Breast epithelium (tissue), 4 donors: ENCODE results near the gene DCANP1. TPM values are rescaled to one million over a fixed set of nuclear protein-coding genes. Genes with fewer than 3 reads are reported as not detected.

Experiments used
- DNase-seq, 2 donors: peaks; one replicate each; pipeline ENCODE4 v3.0.0-alpha.2; 2019; ENCODE audit warnings: low spot score in 2 of 2
- H3K27ac ChIP-seq, 2 donors: fragments of 200-600 bp; sonication (generic) in 1 of 2; one replicate each; pipeline ENCODE4 v1.5.1; 2016 to 2019; ENCODE audit warnings: mild to moderate bottlenecking in 1 of 2
- H3K27me3 ChIP-seq, 2 donors: fragments of 200-600 bp; sonication (generic) in 1 of 2; one replicate each; pipeline versions ENCODE4 v1.5.1 to v1.6.0; 2017 to 2019; ENCODE audit warnings: control low read depth in 1 of 2, mild to moderate bottlenecking in 1 of 2
- H3K36me3 ChIP-seq: fragments of 200-600 bp; one replicate; pipeline ENCODE4 v1.5.1; 2019
- H3K4me1 ChIP-seq, 2 donors: fragments of 200-600 bp; sonication (generic); one replicate each; pipeline ENCODE4 v1.5.1; 2016 to 2019; ENCODE audit warnings: control low read depth in 1 of 2
- H3K4me3 ChIP-seq, 3 donors: fragments of 200-600 bp; sonication (generic); 1 replicate in 2 of 3; 2 replicates in 1 of 3; pipeline ENCODE4 v1.5.1; 2016 to 2019; ENCODE audit warnings: mild to moderate bottlenecking in 3 of 3, moderate library complexity in 2 of 3
- H3K9me3 ChIP-seq, 2 donors: fragments of 200-600 bp; sonication (generic) in 1 of 2; one replicate each; pipeline ENCODE4 v1.5.1; 2016 to 2019; ENCODE audit warnings: control low read depth in 1 of 2
- POLR2A ChIP-seq: fragments of 450-650 bp; IDR thresholded peaks from one replicate; pipeline ENCODE4 v1.6.1; 2016; ENCODE audit warnings: antibody characterized with exemption, mild to moderate bottlenecking, moderate library complexity
- POLR2AphosphoS5 ChIP-seq, 3 donors: sonication (generic); formaldehyde crosslinking; IDR thresholded peaks; one replicate each; pipeline ENCODE4 v1.6.1; 2017; ENCODE audit warnings: antibody characterized with exemption in 3 of 3
- intact Hi-C: fragments of 100-400 bp; cut with DNase I; formaldehyde crosslinking; loops from one replicate; pipeline ENCODE4 v1.15.1; 2023; ENCODE audit warnings: low total_unique reads
- total RNA-seq, 3 donors: library from RNA; depleted of rRNA; stranded (reverse); fragments of >200 nt; gene quantifications; one replicate each; pipeline ENCODE4 v1.1.0, GENCODE V29; 2016
- TF ChIP-seq, protein P1 (sequence below), 3 donors: fragments of 450-650 bp; IDR thresholded peaks; one replicate each; pipeline ENCODE4 v1.5.1; 2016 to 2017; ENCODE audit warnings: antibody characterized with exemption in 3 of 3, mild to moderate bottlenecking in 3 of 3, moderate library complexity in 3 of 3

Gene DCANP1
- total RNA-seq, 3 donors from 2014 or later = not detected

DNA sequence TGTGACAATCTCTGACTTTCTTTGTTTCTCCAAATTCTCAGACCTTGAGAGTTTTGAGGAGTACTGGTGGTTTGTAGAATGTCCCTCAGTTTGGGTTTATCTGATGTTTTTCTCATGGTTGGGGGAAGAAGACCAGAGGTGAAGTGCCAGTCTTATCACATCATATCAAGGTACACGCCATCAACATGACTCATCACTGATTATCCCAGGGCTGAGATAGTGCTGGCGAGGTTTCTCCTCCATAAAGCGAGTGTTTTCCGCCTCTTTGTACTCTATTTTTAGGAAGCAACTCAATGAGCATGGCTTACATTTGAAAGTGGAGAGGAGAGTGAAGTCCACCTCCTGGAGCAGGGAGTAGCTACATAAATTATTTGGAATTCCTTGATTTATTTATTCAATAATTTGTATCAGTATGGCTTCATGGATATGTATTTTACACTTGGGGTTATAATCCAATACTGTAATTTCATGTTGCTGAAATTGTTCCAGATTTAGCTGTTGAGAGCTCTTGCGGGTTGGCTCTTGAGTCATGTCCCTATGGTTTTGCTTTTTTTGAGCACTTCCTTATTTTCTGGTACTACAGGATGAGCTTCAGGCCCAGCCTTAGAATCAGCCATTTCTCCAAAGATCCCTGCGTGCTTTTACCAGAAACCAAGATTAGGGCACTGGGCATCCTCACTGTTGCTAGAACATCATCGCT, 23.9 kb downstream of the DCANP1 start:
- Histone ChIP-seq H3K36me3 (no peaks in the 10 kb centered on the region), H3K4me3 (no peak overlapping the region), H3K27ac (no peak overlapping the region), H3K27me3 (no peaks in the 10 kb centered on the region), H3K9me3 (peaks cover 0 to under 1% of the 10 kb centered on the region in 2 donors), H3K4me1 (no peaks in the 10 kb centered on the region)
- no peak for DNase-seq
- no peak for TF ChIP-seq POLR2A
- TF ChIP-seq POLR2AphosphoS5 (IDR thresholded peaks at IDR 0.05) = no peak
- TF ChIP-seq, protein P1, sequence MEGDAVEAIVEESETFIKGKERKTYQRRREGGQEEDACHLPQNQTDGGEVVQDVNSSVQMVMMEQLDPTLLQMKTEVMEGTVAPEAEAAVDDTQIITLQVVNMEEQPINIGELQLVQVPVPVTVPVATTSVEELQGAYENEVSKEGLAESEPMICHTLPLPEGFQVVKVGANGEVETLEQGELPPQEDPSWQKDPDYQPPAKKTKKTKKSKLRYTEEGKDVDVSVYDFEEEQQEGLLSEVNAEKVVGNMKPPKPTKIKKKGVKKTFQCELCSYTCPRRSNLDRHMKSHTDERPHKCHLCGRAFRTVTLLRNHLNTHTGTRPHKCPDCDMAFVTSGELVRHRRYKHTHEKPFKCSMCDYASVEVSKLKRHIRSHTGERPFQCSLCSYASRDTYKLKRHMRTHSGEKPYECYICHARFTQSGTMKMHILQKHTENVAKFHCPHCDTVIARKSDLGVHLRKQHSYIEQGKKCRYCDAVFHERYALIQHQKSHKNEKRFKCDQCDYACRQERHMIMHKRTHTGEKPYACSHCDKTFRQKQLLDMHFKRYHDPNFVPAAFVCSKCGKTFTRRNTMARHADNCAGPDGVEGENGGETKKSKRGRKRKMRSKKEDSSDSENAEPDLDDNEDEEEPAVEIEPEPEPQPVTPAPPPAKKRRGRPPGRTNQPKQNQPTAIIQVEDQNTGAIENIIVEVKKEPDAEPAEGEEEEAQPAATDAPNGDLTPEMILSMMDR (IDR thresholded peaks at IDR 0.05) = no peak
- intact Hi-C loops = no loop called here

DNA sequence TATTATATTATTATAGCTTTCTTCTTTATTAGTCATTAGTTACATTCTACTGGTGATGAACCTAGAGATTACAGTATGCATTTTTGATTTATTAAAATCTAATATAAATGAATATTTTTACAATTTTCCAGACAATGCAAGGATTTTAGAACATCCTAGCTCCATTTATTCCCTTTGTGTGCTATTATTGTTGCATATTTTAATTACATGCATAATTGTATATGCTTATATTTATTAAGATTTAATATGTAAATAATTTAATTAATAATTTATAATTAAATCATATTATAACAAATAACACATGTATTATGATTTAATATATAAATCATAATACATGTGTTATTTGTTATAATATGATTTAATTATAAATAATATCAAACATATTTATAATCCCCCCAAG, 24.7 kb downstream of the DCANP1 start:
- no peaks in the 10 kb centered on the region for H3K27me3 ChIP-seq
- intact Hi-C loops = no loop called here
- TF ChIP-seq POLR2A (no peak), POLR2AphosphoS5 (IDR thresholded peaks at IDR 0.05) (no peak)
- TF ChIP-seq, protein P1 (IDR thresholded peaks at IDR 0.05) = no peak

DNA sequence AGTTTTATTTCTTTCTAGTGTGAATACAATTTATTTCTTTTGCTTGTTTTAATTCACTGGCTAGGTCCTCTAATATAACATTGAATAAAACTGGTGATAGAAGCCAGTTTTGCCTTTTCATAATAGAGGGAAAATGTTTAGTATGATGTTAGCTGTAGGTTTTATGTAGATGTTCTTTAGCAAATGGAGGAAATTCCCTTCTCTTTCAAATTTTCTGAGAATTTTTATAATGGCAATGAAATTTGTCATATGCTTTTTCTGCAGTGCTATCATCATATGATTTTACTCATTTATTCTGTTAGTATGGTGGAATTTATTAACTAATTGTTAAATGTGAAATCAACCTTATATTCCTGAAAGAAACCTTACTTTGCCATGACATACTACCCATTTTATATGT, 30.1 kb downstream of the DCANP1 start:
- Histone ChIP-seq H3K27me3 (no peaks in the 10 kb centered on the region), H3K9me3 (no peaks in the 10 kb centered on the region), H3K4me1 (no peaks in the 10 kb centered on the region), H3K4me3 (no peak overlapping the region), H3K36me3 (no peaks in the 10 kb centered on the region), H3K27ac (no peak overlapping the region)
- intact Hi-C loops = no loop called here
- no peak for TF ChIP-seq POLR2AphosphoS5 (IDR thresholded peaks at IDR 0.05)
- TF ChIP-seq, protein P1 (IDR thresholded peaks at IDR 0.05) = no peak
- no peak for TF ChIP-seq POLR2A
- no peak for DNase-seq

More for the DNA sequence above, 24.7 kb downstream of the DCANP1 start:
- Histone ChIP-seq H3K36me3 (no peaks in the 10 kb centered on the region), H3K27ac (no peak overlapping the region), H3K4me1 (no peaks in the 10 kb centered on the region), H3K9me3 (no peaks in the 10 kb centered on the region), H3K4me3 (no peak overlapping the region)
- no peak for DNase-seq

DNA sequence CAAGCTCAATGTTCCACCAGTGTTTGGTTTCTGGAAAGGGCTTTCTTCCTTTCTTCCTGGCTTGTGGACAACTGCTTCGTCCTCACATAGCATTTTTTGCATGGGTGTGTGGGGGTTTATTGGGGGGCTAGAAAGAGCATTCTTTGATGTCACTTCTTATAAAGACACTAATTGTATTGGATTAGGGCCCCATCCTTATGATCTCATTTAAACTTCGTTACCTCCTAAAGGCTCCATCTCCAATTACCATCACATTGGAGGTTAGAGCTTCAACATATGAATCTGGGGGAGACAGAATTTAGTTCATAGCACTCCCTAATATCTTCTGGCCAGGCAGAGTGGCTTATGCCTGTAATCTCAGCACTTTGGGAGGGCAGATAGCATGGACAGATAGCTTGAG, 42.1 kb downstream of the DCANP1 start:
- intact Hi-C loops = loop anchor here (5.0 kb wide), 1 partner anchor 482 kb away; no protein-coding TSS in a partner anchor
- TF ChIP-seq, protein P1 (IDR thresholded peaks at IDR 0.05) = no peak
- no peak for TF ChIP-seq POLR2A
- no peak for TF ChIP-seq POLR2AphosphoS5 (IDR thresholded peaks at IDR 0.05)
- H3K36me3 ChIP-seq = no peaks in the 10 kb centered on the region
- no peaks in the 10 kb centered on the region for H3K27me3 ChIP-seq
- no peak overlapping the region for H3K4me3 ChIP-seq
- H3K9me3 ChIP-seq = no peaks in the 10 kb centered on the region
- no peaks in the 10 kb centered on the region for H3K4me1 ChIP-seq
- no peak for DNase-seq
- H3K27ac ChIP-seq = no peak overlapping the region

DNA sequence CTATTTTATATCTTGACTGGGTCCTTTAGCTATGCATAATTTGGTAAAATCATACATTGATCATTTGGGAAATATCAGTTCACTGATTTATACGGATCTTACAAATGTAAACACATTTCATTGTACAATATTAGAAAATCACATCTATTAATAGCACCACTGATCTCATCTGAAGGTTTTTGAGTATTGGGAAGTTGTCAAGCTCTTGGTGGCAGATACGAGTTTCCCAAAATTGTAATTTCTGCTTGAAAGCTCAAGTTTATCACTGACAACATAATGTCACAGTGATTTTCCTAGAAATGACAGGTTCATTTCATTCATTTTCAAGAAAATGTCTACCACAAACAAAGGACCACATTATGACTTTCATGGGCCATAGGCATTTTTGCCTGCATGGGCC, 45.1 kb downstream of the DCANP1 start:
- H3K9me3 ChIP-seq = no peaks in the 10 kb centered on the region
- intact Hi-C loops = no loop called here
- H3K27ac ChIP-seq = no peak overlapping the region
- H3K4me1 ChIP-seq = peaks cover 0 to 9% of the 10 kb centered on the region in 2 donors
- TF ChIP-seq POLR2A (no peak), POLR2AphosphoS5 (IDR thresholded peaks at IDR 0.05) (no peak)
- TF ChIP-seq, protein P1 (IDR thresholded peaks at IDR 0.05) = no peak
- DNase-seq = no peak
- no peaks in the 10 kb centered on the region for H3K36me3 ChIP-seq
- H3K4me3 ChIP-seq = no peak overlapping the region
- H3K27me3 ChIP-seq = no peaks in the 10 kb centered on the region
